Measurements from ENCODE around the gene CDC123.

DNA sequence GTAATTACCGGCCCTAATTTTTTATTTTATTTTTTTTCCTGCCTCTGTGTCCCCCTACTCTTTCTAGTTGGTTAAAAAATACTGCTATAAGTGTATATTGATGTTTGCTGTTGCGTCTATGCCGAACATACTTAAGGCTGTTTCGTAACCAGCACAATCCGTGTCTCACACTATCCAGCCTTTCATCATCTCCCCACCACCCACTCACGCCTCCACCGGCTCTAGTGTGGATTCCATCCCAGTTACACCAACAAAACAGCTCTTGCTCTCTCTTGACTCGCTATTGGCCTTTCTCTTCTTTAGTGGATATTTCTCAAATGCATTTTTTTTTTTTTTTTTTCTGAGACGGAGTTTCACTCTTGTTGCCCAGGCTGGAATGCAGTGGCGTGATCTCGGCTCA, 83.3 kb downstream of the CDC123 start:
- TF ChIP-seq, protein P1, sequence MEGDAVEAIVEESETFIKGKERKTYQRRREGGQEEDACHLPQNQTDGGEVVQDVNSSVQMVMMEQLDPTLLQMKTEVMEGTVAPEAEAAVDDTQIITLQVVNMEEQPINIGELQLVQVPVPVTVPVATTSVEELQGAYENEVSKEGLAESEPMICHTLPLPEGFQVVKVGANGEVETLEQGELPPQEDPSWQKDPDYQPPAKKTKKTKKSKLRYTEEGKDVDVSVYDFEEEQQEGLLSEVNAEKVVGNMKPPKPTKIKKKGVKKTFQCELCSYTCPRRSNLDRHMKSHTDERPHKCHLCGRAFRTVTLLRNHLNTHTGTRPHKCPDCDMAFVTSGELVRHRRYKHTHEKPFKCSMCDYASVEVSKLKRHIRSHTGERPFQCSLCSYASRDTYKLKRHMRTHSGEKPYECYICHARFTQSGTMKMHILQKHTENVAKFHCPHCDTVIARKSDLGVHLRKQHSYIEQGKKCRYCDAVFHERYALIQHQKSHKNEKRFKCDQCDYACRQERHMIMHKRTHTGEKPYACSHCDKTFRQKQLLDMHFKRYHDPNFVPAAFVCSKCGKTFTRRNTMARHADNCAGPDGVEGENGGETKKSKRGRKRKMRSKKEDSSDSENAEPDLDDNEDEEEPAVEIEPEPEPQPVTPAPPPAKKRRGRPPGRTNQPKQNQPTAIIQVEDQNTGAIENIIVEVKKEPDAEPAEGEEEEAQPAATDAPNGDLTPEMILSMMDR (IDR thresholded peaks at IDR 0.05; ENCODE audit: low read depth, low read length) = no peak
- TF ChIP-seq EZH2phosphoT487 (IDR thresholded peaks at IDR 0.05; ENCODE audit: low read depth) = no peak

All from OCI-LY3 (cell line).